Sigmoid colon (tissue), 7 donors: Measurements from ENCODE around the gene PKHD1. TPM values are rescaled to one million over a fixed set of nuclear protein-coding genes. Genes with fewer than 3 reads are reported as not detected.

ENCODE experiments used
- DNase-seq: peaks from one replicate; pipeline ENCODE4 v3.0.0-alpha.2; 2019
- H3K27ac ChIP-seq, 4 donors: fragments of 200-600 bp; sonication (generic); one replicate each; pipeline ENCODE4 v1.5.1; 2016 to 2019; ENCODE audit warnings: mild to moderate bottlenecking in 1 of 4
- H3K27me3 ChIP-seq, 3 donors: fragments of 200-600 bp; sonication (generic); one replicate each; pipeline ENCODE4 v1.5.1; 2019; ENCODE audit warnings: mild to moderate bottlenecking in 1 of 3
- H3K36me3 ChIP-seq, 4 donors: fragments of 200-600 bp; sonication (generic); one replicate each; pipeline ENCODE4 v1.5.1; 2016 to 2019
- H3K4me1 ChIP-seq, 4 donors: fragments of 200-600 bp; sonication (generic); one replicate each; pipeline ENCODE4 v1.5.1; 2017 to 2019
- H3K4me3 ChIP-seq, 4 donors: fragments of 200-600 bp; sonication (generic); one replicate each; pipeline ENCODE4 v1.5.1; 2017 to 2019; ENCODE audit warnings: mild to moderate bottlenecking in 2 of 4, moderate library complexity in 1 of 4
- H3K9me3 ChIP-seq, 4 donors: fragments of 200-600 bp in 3 of 4; sonication (generic) in 3 of 4; one replicate each; pipeline versions ENCODE4 v1.5.1 to v1.6.1; 2013 to 2019
- CTCF ChIP-seq, 4 experiments: fragments of 450-650 bp in 3 of 4; fragments of 200-600 bp in 1 of 4; IDR thresholded peaks; one replicate each; pipeline ENCODE4 v1.5.1; 2016 to 2019; ENCODE audit warnings: antibody characterized with exemption in 4 of 4, mild to moderate bottlenecking in 3 of 4, moderate library complexity in 2 of 4
- EP300 ChIP-seq, 4 donors: sonication (generic); formaldehyde crosslinking; IDR thresholded peaks; one replicate each; pipeline ENCODE4 v1.6.1; 2017; ENCODE audit warnings: antibody characterized with exemption in 4 of 4
- POLR2A ChIP-seq, 2 donors: fragments of 450-650 bp; IDR thresholded peaks; one replicate each; pipeline ENCODE4 v1.6.1; 2016; ENCODE audit warnings: antibody characterized with exemption in 2 of 2, mild to moderate bottlenecking in 2 of 2, moderate library complexity in 2 of 2
- POLR2AphosphoS5 ChIP-seq, 4 donors: sonication (generic); formaldehyde crosslinking; IDR thresholded peaks; one replicate each; pipeline ENCODE4 v1.6.1; 2017; ENCODE audit warnings: antibody characterized with exemption in 4 of 4
- WGBS, 2 donors: extraction: QIAGEN DNeasy Blood & Tissue Kit; methylation state at CpG; one replicate each; pipeline ENCODE4 v1.1.7; 2013; 5-methylcytosine and 5-hydroxymethylcytosine counted together
- intact Hi-C: fragments of 100-400 bp; cut with DNase I; formaldehyde crosslinking; loops from one replicate; pipeline ENCODE4 v1.15.1; 2023
- polyA plus RNA-seq, 3 donors: library from polyadenylated mRNA; stranded (reverse); fragments of 200-250 nt; gene quantifications; one replicate each; pipeline ENCODE4 v1.2.3, GENCODE V29; 2013
- total RNA-seq, 4 donors: library from RNA; depleted of rRNA; stranded (reverse); fragments of >200 nt; gene quantifications; one replicate each; pipeline ENCODE4 v1.1.0, GENCODE V29; 2016
- donor health status: healthy with polysubstance abuse.
- donor health status: Bipolar disorder and iron deficiency.
- donor health status: healthy.

The PKHD1 gene
- total and polyA plus RNA-seq, 7 donors: under 0.01 to 0.66 (median under 0.01) TPM; not detected in 2

GRCh38 chr6:51893366-51893765, 194.0 kb downstream of the PKHD1 start:
- intact Hi-C loops: no loop called here
- Histone ChIP-seq H3K36me3 (no peaks in the 10 kb centered on the region), H3K27me3 (no peaks in the 10 kb centered on the region), H3K4me1 (no peaks in the 10 kb centered on the region), H3K9me3 (no peaks in the 10 kb centered on the region), H3K4me3 (no peak overlapping the region), H3K27ac (no peak overlapping the region)
- 82 to 86% methylated on average over 4 of the region's 4 CpGs for WGBS, 2 donors
- DNase-seq: no peak
- TF ChIP-seq EP300 (IDR thresholded peaks at IDR 0.05): no peak
- TF ChIP-seq CTCF (IDR thresholded peaks at IDR 0.05): no peak
- no peak for TF ChIP-seq POLR2A (IDR thresholded peaks at IDR 0.05)
- TF ChIP-seq POLR2AphosphoS5 (IDR thresholded peaks at IDR 0.05): no peak

GRCh38 chr6:51892750-51893149, 194.7 kb downstream of the PKHD1 start:
- TF ChIP-seq EP300 (IDR thresholded peaks at IDR 0.05) (no peak), POLR2A (IDR thresholded peaks at IDR 0.05) (no peak), CTCF (IDR thresholded peaks at IDR 0.05) (no peak), POLR2AphosphoS5 (IDR thresholded peaks at IDR 0.05) (no peak)
- intact Hi-C loops: no loop called here
- 36 to 58% methylated on average over 4 of the region's 4 CpGs for WGBS, 2 donors

GRCh38 chr6:51892339-51892738, 195.1 kb downstream of the PKHD1 start:
- no peak for TF ChIP-seq POLR2AphosphoS5 (IDR thresholded peaks at IDR 0.05)
- TF ChIP-seq CTCF (IDR thresholded peaks at IDR 0.05): no peak
- TF ChIP-seq POLR2A (IDR thresholded peaks at IDR 0.05): no peak
- no peak for TF ChIP-seq EP300 (IDR thresholded peaks at IDR 0.05)
- intact Hi-C loops: no loop called here
- Histone ChIP-seq H3K4me1 (no peaks in the 10 kb centered on the region), H3K4me3 (no peak overlapping the region), H3K27ac (no peak overlapping the region), H3K36me3 (no peaks in the 10 kb centered on the region), H3K9me3 (no peaks in the 10 kb centered on the region), H3K27me3 (no peaks in the 10 kb centered on the region)
- no peak for DNase-seq
- WGBS, 2 donors: 58 to 79% methylated on average over 3 of the region's 3 CpGs

More at GRCh38 chr6:51892750-51893149, 194.7 kb downstream of the PKHD1 start:
- H3K4me1 ChIP-seq: no peaks in the 10 kb centered on the region
- no peaks in the 10 kb centered on the region for H3K27me3 ChIP-seq
- H3K36me3 ChIP-seq: no peaks in the 10 kb centered on the region
- no peak overlapping the region for H3K27ac ChIP-seq
- DNase-seq: no peak
- H3K4me3 ChIP-seq: no peak overlapping the region
- H3K9me3 ChIP-seq: no peaks in the 10 kb centered on the region

- DNase-seq: no peak
- Histone ChIP-seq H3K27ac (no peak overlapping the region), H3K4me1 (no peaks in the 10 kb centered on the region), H3K9me3 (no peaks in the 10 kb centered on the region), H3K4me3 (no peak overlapping the region), H3K36me3 (no peaks in the 10 kb centered on the region), H3K27me3 (no peaks in the 10 kb centered on the region)
- intact Hi-C loops: no loop called here
- no peak for TF ChIP-seq CTCF (IDR thresholded peaks at IDR 0.05)
- no peak for TF ChIP-seq EP300 (IDR thresholded peaks at IDR 0.05)
- TF ChIP-seq POLR2A (IDR thresholded peaks at IDR 0.05): no peak
- WGBS, 2 donors: 83 to 87% methylated on average over 4 of the region's 4 CpGs
These were observed 195.6 kb downstream of the PKHD1 start for GRCh38 chr6:51891784-51892183.

GRCh38 chr6:51887859-51888258, 199.6 kb downstream of the PKHD1 start:
- DNase-seq: no peak
- H3K9me3 ChIP-seq: no peaks in the 10 kb centered on the region
- no peaks in the 10 kb centered on the region for H3K36me3 ChIP-seq
- H3K4me1 ChIP-seq: no peaks in the 10 kb centered on the region
- TF ChIP-seq EP300 (IDR thresholded peaks at IDR 0.05): no peak
- TF ChIP-seq POLR2A (IDR thresholded peaks at IDR 0.05): no peak
- TF ChIP-seq CTCF (IDR thresholded peaks at IDR 0.05): no peak
- TF ChIP-seq POLR2AphosphoS5 (IDR thresholded peaks at IDR 0.05): no peak
- no peaks in the 10 kb centered on the region for H3K27me3 ChIP-seq
- no peak overlapping the region for H3K27ac ChIP-seq
- H3K4me3 ChIP-seq: no peak overlapping the region
- intact Hi-C loops: no loop called here
- 51 to 59% methylated on average over 2 of the region's 2 CpGs for WGBS, 2 donors
